Measurements from ENCODE around the gene NAPA.

NAPA gene

DNA sequence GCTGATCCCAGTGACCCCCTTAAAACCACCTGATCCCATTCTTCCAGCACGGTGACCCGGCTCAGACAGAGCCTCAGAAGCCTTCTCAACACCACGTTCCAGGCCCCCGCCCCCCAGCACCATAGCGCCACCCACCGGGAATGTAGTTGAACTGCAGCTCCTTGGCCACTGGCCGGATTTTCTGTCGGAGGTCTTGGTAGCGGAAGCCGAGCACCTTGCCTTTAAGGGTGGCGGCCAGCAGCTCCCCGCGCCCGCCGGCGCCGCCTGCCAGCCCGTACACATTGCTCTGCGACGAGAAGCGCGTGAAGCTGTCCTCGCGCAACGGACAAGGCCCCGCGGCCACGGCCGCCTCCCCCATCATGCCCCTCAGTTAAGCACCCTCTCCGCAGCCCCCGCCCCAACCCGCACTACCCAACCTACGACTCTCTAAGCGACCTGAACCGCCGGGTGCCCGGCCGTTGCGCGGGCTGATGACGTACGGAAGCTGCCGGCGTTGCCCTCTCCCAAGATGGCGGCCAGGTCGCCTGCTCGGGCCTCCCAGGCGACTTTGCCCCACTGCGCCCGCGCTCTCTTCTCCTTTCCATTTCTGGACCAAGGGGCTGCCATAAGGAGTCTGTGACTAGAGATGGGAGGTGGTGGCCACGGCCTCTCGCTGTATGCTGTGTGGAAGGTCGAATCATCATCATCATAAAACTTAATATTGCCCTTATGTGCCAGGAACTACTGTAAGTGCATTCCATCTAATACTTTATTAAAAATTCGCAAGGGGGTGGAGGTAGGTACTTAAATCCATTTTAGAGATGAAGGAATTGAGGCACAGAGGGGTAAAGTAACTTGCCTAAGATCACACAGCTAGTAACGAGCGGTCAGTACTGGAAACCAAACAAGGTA lies 30.8 kb downstream of the NAPA start, which contains the start of gene KPTN:
Gene KPTN (minus strand): TSS at position 420 of the 891 bp plus-strand sequence. CDS start 59 bp downstream, at position 361.
- Histone ChIP-seq H3K4me3 (ENCODE audit: low read depth, low read length) (peak within 1 kb of the TSS; percentile 98), H3K27me3 (ENCODE audit: control insufficient read depth, insufficient read depth, low read length) (no peaks in the 10 kb centered on the region), H3K9me3 (ENCODE audit: control insufficient read depth, insufficient read depth, low read length) (no peaks in the 10 kb centered on the region), H3K4me1 (ENCODE audit: control insufficient read depth, insufficient read depth, low read length) (no peaks in the 10 kb centered on the region), H3K36me3 (ENCODE audit: control insufficient read depth, insufficient read depth, low read length) (peaks cover 8% of the 10 kb centered on the region), H3K9ac (ENCODE audit: low read depth, low read length) (peak within 1 kb of the TSS; percentile 95), H3K27ac (ENCODE audit: low read depth, low read length) (peak within 1 kb of the TSS; percentile 90)

DNA sequence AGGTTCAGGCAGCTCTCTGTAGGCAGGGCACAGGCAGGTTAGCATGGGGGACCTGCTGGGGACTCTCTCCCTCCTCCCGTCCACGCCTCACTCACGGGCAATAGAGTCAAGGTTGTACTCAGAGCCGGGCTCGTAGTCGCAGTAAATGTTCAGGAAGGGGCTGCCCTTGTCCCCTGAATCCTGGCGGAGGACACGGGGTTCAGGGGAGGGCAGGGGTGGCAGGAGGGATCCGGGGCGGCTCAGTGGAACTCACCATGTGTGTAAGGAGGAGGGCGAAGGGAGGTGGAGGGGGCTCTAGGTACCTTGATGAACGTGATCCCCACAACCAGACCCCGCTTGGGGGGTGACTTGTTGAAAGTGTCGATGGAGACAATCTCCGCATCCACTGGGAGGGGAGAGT lies 31.7 kb downstream of the NAPA start:
- Histone ChIP-seq H3K36me3 (ENCODE audit: control insufficient read depth, insufficient read depth, low read length) (peaks cover 6% of the 10 kb centered on the region), H3K4me1 (ENCODE audit: control insufficient read depth, insufficient read depth, low read length) (no peaks in the 10 kb centered on the region), H3K9ac (ENCODE audit: low read depth, low read length) (peak overlapping the region; percentile 10; the same call in 1 of the 2 replicates), H3K4me3 (ENCODE audit: low read depth, low read length) (peak overlapping the region; percentile 98; the same call in 1 of the 2 replicates), H3K27me3 (ENCODE audit: control insufficient read depth, insufficient read depth, low read length) (no peaks in the 10 kb centered on the region), H3K9me3 (ENCODE audit: control insufficient read depth, insufficient read depth, low read length) (no peaks in the 10 kb centered on the region), H3K27ac (ENCODE audit: low read depth, low read length) (no peak overlapping the region)

DNA sequence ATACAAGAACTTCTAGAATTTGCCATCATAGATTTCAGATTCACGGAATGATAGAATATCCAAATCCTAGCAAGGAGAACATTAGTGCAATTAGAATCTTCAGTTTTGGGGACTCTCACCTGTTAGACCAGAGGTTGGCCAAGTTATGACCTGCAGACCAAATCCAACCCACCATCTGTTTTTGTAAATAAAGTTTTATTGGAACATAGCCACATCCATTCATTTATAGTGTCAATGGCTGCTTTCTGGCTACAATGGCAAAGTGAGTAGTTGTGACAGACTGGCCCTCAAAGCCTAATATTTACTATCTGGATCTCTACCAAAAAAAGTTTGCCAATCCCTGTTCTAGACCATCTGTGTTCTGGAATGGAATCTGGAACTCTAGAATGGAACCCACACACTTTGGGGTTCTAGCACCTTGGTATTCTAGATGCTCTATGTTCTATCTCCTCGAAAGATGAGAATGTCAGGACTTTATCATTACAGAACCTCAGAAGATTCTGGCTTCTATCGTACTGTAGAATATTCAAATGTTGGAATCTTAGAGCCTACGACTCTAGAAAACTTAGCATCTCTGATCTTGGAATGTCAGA lies 33.3 kb downstream of the NAPA start:
- H3K36me3 ChIP-seq (ENCODE audit: control insufficient read depth, insufficient read depth, low read length), result peaks cover 1% of the 10 kb centered on the region; the same call in 1 of the 2 replicates
- H3K9me3 ChIP-seq (ENCODE audit: control insufficient read depth, insufficient read depth, low read length), result no peaks in the 10 kb centered on the region
- H3K27ac ChIP-seq (ENCODE audit: low read depth, low read length), result no peak overlapping the region
- no peaks in the 10 kb centered on the region for H3K4me1 ChIP-seq (ENCODE audit: control insufficient read depth, insufficient read depth, low read length)
- H3K9ac ChIP-seq (ENCODE audit: low read depth, low read length), result no peak overlapping the region
- no peak overlapping the region for H3K4me3 ChIP-seq (ENCODE audit: low read depth, low read length)
- no peaks in the 10 kb centered on the region for H3K27me3 ChIP-seq (ENCODE audit: control insufficient read depth, insufficient read depth, low read length)

DNA sequence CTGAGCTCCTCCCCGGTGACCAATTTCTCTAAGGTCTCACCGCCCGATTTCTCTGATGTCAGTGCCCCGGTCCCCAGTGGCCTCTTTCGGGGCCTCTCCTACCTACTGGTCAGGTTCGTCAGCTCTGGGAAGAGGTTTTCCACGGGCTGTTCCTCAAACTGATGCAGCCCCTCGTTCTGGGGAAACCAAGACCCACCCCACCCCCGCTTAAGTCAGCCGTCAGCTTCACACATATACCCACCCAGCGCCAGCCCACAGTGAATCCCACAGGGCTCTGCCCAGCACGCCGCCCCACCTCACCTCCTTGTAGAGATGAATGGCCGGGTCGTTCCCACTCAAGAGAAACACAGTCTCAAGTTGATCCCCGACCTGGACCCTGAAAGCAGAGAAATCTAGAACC lies 34.2 kb downstream of the NAPA start:
- peak overlapping the region; percentile 69 for H3K4me3 ChIP-seq (ENCODE audit: low read depth, low read length)
- H3K36me3 ChIP-seq (ENCODE audit: control insufficient read depth, insufficient read depth, low read length), result peaks cover 3% of the 10 kb centered on the region; the same call in 1 of the 2 replicates
- no peak overlapping the region for H3K27ac ChIP-seq (ENCODE audit: low read depth, low read length)
- H3K4me1 ChIP-seq (ENCODE audit: control insufficient read depth, insufficient read depth, low read length), result no peaks in the 10 kb centered on the region
- H3K9me3 ChIP-seq (ENCODE audit: control insufficient read depth, insufficient read depth, low read length), result no peaks in the 10 kb centered on the region
- H3K9ac ChIP-seq (ENCODE audit: low read depth, low read length), result no peak overlapping the region
- H3K27me3 ChIP-seq (ENCODE audit: control insufficient read depth, insufficient read depth, low read length), result no peaks in the 10 kb centered on the region

DNA sequence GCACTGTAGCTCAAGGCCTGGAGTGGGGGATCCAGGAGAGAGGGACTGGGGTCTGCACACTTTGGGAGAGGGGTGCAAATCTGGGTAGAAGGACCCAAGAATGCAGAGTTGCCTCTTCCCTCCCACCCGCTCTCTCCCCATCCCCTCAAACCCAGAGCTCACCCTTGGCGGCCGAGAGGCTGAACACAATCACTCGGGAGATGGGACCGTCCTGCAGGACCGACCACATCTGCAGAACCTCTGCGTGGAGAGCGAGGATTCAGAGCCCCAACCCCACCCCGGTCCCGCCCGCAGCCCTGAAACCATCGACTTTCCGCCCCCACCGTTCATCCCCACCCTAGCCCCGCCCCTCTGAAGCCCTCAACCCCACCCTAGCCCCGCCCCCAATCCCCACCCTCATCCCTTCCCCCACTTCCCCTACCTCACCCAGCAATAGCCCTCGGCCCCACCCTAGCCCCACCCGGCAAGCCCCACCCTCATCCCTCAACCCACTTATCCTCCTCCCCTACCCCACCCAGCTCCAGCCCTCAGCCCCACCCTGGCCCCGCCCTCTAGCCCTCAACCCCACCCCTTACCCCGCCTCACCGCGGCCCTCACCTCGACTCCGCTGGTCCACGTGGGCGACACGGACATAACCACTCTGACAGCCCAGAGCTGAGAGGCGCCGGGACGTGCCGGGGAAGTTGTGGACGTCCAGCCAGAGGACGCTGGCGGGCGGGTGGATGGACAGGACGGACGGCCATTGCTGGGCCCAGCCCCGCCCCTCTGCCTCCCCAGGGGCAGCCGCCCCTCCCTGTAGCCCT lies 35.0 kb downstream of the NAPA start:
- H3K9ac ChIP-seq (ENCODE audit: low read depth, low read length), result no peak overlapping the region
- peak overlapping the region; percentile 69 for H3K4me3 ChIP-seq (ENCODE audit: low read depth, low read length)
- H3K27me3 ChIP-seq (ENCODE audit: control insufficient read depth, insufficient read depth, low read length), result no peaks in the 10 kb centered on the region
- peaks cover 3% of the 10 kb centered on the region; the same call in 1 of the 2 replicates for H3K36me3 ChIP-seq (ENCODE audit: control insufficient read depth, insufficient read depth, low read length)
- H3K9me3 ChIP-seq (ENCODE audit: control insufficient read depth, insufficient read depth, low read length), result no peaks in the 10 kb centered on the region
- no peak overlapping the region for H3K27ac ChIP-seq (ENCODE audit: low read depth, low read length)
- H3K4me1 ChIP-seq (ENCODE audit: control insufficient read depth, insufficient read depth, low read length), result no peaks in the 10 kb centered on the region

DNA sequence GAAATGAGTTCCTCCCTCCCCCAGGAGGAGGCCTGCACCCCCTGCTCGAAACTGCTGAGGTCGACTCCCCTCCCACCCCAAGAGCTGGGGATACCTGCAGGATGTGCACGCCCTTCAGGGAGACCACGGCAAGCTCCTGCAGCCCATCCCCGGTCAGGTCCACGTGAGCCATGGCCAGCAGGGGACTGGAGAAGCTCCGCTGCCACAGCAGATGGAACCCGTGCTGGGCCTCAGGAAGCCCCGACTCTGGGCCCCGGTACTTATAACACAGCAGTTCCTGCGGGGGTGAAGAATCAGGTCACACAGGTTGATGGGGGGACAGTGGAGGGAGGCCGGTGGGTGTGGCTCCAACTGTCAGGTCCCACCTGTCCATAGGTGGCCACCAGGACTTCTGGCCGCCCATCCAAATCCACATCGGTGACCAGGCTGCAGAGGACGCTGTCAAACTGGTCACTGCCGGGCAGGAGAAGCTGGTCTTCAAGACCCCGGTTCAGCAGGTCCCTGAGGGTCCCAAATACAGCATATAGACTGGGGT lies 38.4 kb downstream of the NAPA start:
- Histone ChIP-seq H3K27me3 (ENCODE audit: control insufficient read depth, insufficient read depth, low read length) (no peaks in the 10 kb centered on the region), H3K9me3 (ENCODE audit: control insufficient read depth, insufficient read depth, low read length) (no peaks in the 10 kb centered on the region), H3K4me3 (ENCODE audit: low read depth, low read length) (no peak overlapping the region), H3K9ac (ENCODE audit: low read depth, low read length) (no peak overlapping the region), H3K36me3 (ENCODE audit: control insufficient read depth, insufficient read depth, low read length) (peaks cover 3% of the 10 kb centered on the region; the same call in 1 of the 2 replicates), H3K4me1 (ENCODE audit: control insufficient read depth, insufficient read depth, low read length) (peaks cover 3% of the 10 kb centered on the region; the same call in 1 of the 2 replicates), H3K27ac (ENCODE audit: low read depth, low read length) (no peak overlapping the region)

DNA sequence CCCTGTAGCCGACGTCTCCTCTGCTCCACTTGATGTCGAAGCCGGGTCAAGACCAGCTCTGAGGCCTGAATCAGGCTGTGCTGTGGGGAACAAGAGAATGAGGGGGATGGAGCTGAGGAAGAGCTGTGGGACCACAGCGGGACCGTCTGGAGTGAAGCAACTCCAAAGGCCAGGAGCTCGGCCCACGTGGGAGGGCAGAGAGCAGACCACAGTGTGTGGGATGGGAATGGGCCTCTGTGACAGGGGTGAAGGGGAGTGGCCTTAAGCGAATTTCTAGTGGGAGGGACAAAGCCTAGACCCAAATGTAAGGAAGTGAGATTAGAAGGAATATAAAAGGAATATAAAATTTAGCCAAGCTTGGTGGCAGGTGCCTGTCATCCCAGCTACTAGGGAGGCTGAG lies 39.4 kb downstream of the NAPA start:
- H3K9me3 ChIP-seq (ENCODE audit: control insufficient read depth, insufficient read depth, low read length), result no peaks in the 10 kb centered on the region
- no peak overlapping the region for H3K4me3 ChIP-seq (ENCODE audit: low read depth, low read length)
- H3K4me1 ChIP-seq (ENCODE audit: control insufficient read depth, insufficient read depth, low read length), result peaks cover 4% of the 10 kb centered on the region; the same call in 1 of the 2 replicates
- peaks cover 9% of the 10 kb centered on the region; the same call in 1 of the 2 replicates for H3K27me3 ChIP-seq (ENCODE audit: control insufficient read depth, insufficient read depth, low read length)
- H3K9ac ChIP-seq (ENCODE audit: low read depth, low read length), result no peak overlapping the region
- peaks cover 3% of the 10 kb centered on the region; the same call in 1 of the 2 replicates for H3K36me3 ChIP-seq (ENCODE audit: control insufficient read depth, insufficient read depth, low read length)
- H3K27ac ChIP-seq (ENCODE audit: low read depth, low read length), result no peak overlapping the region

DNA sequence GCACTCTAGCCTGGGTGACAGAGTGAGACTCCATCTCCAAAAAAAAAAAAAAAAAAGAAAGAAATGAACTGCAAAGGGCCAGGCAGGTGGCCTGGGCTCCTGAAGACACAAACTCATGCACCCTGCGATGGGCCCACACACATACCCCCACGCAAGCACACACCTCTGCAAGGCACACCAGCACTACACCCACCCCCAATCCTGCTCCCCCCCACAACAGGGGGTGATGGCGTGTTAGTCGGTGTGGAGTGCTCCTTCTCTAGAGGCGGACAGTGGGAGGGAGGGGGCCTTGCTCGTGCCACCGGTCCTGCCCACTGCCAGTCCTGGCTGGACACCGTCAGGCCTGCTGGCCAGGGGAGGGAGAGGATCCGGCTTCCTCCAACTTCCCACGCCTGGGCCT lies 41.5 kb downstream of the NAPA start:
- peaks cover 24% of the 10 kb centered on the region; the same call in 1 of the 2 replicates for H3K4me1 ChIP-seq (ENCODE audit: control insufficient read depth, insufficient read depth, low read length)

DNA sequence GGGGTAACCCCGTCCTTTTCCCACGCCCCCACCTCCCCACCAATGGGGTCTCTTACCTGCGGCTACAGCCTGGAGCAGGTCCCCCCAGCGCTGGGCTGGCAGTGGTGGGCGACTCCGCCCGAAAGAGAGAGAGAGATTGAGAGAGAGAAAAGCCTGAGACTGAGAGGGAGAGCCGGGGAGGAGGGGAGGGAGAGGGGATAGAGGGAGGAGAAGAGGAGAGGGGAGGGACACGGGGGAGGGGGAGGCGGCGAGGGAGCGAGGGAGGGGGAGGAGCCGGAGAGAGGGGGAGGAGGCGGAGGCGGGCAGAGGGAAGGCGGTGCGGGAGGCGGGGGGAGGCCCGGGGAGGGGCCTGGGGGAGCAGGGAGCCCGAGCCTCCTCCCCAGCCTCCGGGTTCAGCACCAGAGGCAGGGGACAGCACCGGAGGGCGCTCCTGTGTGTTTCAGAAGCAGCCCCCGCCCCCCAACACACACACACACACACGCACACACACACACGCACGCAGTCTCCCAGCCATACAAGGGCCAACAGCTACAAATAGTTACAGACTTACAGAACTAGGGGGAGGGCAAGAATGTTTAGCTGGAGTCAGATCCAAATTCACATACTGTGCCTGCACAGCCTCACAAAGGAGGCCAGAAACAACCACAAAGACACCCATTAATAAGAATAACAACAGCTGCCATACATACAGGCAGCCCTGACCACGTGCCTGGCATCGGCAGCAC lies 43.0 kb downstream of the NAPA start, which contains the start of gene SLC8A2:
Gene SLC8A2 (minus strand): TSS at position 161 of the 725 bp plus-strand sequence. CDS start 5,490 bp downstream, outside the sequence.
- Histone ChIP-seq H3K4me1 (ENCODE audit: control insufficient read depth, insufficient read depth, low read length) (peaks cover 24% of the 10 kb centered on the region; the same call in 1 of the 2 replicates), H3K27me3 (ENCODE audit: control insufficient read depth, insufficient read depth, low read length) (peaks cover 10% of the 10 kb centered on the region; the same call in 1 of the 2 replicates), H3K36me3 (ENCODE audit: control insufficient read depth, insufficient read depth, low read length) (peaks cover 3% of the 10 kb centered on the region; the same call in 1 of the 2 replicates), H3K27ac (ENCODE audit: low read depth, low read length) (no peak within 1 kb of the TSS), H3K9me3 (ENCODE audit: control insufficient read depth, insufficient read depth, low read length) (no peaks in the 10 kb centered on the region), H3K4me3 (ENCODE audit: low read depth, low read length) (peak within 1 kb of the TSS; percentile 76), H3K9ac (ENCODE audit: low read depth, low read length) (no peak within 1 kb of the TSS)

More for the DNA sequence above, 41.5 kb downstream of the NAPA start:
- Histone ChIP-seq H3K9me3 (ENCODE audit: control insufficient read depth, insufficient read depth, low read length) (no peaks in the 10 kb centered on the region), H3K27me3 (ENCODE audit: control insufficient read depth, insufficient read depth, low read length) (peaks cover 10% of the 10 kb centered on the region; the same call in 1 of the 2 replicates), H3K36me3 (ENCODE audit: control insufficient read depth, insufficient read depth, low read length) (peaks cover 3% of the 10 kb centered on the region; the same call in 1 of the 2 replicates), H3K9ac (ENCODE audit: low read depth, low read length) (no peak overlapping the region), H3K27ac (ENCODE audit: low read depth, low read length) (no peak overlapping the region), H3K4me3 (ENCODE audit: low read depth, low read length) (no peak overlapping the region)
